ENCODE data around the gene CC2D2B.

DNA sequence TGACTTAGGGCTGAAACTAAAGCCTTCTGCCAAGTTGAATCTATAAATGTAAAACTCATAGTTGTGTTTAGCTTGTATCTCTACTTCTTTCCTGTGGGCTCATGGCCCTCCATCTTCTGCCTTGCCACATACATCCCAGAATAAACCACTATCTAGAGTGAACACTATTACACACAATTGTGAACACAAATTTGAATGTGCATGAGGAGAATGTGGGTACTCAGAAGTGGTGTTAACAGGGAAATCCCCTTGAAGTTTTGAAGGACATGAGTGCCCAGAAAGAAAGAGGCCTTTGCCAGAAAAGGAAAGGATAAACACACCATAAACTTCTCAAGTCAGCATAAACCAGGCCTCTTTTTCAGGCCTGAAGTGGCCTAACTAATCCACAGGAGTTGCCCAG lies 115.4 kb downstream of the CC2D2B start:
- TF ChIP-seq POLR2A (IDR thresholded peaks at IDR 0.05): no peak
- TF ChIP-seq, protein P1, sequence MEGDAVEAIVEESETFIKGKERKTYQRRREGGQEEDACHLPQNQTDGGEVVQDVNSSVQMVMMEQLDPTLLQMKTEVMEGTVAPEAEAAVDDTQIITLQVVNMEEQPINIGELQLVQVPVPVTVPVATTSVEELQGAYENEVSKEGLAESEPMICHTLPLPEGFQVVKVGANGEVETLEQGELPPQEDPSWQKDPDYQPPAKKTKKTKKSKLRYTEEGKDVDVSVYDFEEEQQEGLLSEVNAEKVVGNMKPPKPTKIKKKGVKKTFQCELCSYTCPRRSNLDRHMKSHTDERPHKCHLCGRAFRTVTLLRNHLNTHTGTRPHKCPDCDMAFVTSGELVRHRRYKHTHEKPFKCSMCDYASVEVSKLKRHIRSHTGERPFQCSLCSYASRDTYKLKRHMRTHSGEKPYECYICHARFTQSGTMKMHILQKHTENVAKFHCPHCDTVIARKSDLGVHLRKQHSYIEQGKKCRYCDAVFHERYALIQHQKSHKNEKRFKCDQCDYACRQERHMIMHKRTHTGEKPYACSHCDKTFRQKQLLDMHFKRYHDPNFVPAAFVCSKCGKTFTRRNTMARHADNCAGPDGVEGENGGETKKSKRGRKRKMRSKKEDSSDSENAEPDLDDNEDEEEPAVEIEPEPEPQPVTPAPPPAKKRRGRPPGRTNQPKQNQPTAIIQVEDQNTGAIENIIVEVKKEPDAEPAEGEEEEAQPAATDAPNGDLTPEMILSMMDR (IDR thresholded peaks at IDR 0.05): no peak
- no peak for TF ChIP-seq POLR2AphosphoS5 (IDR thresholded peaks at IDR 0.05)

All from breast epithelium (tissue), 3 donors.